VCaP (cell line): ENCODE measurements around the gene TMIE.

Source experiments
- H3K27ac ChIP-seq: fragments of 450-650 bp; 2 replicates; pipeline ENCODE4 v1.5.1; 2017
- TF ChIP-seq, protein P1 (sequence below): fragments of 450-650 bp; conservative IDR thresholded peaks from 2 replicates; pipeline ENCODE4 v1.5.1; 2017; ENCODE audit warnings: mild to moderate bottlenecking, moderate library complexity

TMIE gene

DNA sequence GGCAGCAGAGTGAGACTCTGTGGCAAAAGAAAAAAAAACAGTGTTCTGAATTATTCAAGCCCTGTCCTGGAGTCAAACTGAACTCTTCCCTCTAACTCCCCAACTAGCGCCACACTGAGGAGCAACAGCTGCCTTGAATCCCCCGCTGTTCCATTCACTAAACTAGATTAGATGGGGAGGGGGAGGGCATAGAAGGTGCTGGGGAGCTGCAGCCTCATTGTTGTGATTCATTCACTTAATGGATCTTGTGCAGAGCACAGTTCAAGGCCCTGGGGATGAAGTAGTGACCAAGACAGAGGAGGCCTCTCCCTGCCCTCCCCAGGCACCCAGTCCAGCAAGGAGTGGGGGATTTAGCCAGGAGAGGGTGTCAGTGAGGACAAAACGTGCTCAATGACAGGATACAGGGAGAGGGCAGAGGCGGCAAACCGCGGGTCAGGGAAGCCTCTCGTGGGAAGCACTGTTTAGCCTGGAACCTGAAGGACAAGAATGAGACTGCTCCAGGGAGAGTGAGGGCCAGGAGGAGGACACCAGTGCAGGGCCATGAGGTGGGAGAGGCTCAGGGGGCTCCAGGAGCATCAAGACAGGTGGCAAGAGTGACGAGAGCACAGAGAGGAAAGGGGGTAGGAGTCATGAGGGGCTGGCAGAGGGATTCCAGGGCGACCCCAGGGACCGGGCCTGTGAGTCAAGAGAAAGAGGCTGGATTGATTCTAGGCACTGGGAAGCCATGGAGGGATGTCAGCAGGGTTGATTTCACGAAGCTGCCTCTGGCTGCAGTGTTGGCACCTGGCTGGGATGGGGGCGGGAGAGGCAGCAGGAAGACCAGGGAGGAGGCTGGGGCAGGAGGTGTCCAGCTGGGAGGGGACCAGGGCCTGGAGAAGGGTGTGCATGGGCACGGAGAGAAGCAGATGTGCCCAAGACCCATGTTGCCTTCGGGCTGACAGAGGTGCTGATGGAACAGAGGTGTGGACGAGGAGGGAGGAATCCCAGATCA lies 39.1 kb upstream of the TMIE start:
- peak overlapping the region; percentile 22; the same call in 1 of the 2 replicates for H3K27ac ChIP-seq
- TF ChIP-seq, protein P1, sequence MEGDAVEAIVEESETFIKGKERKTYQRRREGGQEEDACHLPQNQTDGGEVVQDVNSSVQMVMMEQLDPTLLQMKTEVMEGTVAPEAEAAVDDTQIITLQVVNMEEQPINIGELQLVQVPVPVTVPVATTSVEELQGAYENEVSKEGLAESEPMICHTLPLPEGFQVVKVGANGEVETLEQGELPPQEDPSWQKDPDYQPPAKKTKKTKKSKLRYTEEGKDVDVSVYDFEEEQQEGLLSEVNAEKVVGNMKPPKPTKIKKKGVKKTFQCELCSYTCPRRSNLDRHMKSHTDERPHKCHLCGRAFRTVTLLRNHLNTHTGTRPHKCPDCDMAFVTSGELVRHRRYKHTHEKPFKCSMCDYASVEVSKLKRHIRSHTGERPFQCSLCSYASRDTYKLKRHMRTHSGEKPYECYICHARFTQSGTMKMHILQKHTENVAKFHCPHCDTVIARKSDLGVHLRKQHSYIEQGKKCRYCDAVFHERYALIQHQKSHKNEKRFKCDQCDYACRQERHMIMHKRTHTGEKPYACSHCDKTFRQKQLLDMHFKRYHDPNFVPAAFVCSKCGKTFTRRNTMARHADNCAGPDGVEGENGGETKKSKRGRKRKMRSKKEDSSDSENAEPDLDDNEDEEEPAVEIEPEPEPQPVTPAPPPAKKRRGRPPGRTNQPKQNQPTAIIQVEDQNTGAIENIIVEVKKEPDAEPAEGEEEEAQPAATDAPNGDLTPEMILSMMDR, result no peak

DNA sequence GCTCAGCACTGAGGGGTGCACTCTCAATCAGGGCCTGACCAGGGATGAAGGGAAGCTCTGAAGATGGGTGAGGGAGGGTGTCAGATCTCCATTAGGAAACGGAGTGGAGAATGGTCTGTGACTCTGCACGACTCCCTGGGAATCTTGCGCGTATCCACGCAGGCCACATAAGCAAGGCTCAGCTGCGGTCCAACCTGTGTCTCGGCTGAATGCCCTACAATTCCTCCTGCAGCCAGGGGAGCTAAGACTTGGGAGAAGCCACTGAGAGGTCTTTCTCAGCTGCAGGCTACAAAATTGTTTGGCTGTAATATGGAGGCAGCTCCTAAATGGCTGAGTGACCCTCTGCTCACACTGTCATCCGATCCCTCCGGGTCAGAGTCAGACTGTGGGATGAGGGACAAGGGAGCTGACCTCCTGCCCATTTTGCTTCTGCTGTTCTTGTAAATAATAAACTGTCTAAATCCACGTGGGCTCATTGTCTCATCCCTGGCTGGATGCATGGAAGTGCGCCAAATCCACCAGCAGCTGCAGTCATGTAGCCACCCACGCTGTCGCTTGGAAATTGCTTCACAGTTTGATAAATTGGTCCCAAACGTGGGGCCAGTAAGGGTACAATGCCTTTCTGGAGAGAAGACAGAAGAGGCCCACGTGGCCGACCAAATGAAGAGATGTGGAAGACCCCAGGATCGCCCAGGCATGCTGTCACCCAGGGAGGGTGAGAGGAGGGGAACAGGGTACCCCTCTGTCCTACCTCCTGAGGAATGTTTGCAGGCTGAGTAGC lies 38.2 kb upstream of the TMIE start:
- peak overlapping the region; percentile 22; the same call in 1 of the 2 replicates for H3K27ac ChIP-seq
- TF ChIP-seq, protein P1, result no peak

DNA sequence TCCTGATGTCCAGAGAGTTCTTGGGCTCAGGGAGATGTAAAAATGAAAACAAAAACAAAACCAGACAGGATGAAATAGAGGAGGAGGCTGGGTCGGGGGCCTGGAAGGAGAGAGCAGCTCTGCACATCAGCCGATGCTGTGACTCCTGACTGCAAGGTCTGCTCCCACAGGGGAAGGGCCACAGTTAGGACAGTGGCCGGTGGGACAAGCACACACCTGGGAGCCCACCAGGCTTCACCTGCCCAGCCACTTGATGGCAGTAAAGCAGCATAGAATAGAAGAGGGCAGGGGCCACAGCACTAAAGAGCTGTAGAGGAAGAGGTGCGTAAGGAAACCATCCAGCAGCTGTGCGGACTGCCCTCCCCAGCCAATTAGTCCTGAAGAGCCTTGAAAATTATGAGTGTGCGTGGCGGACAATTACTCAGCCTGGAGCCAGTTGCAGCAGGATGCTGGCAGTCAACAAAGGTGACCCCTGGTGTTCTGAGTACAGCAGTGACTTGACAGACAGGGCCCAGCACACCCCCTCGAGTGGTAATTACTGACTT lies 37.5 kb upstream of the TMIE start:
- H3K27ac ChIP-seq, result no peak overlapping the region
- TF ChIP-seq, protein P1, result peak; percentile 69

DNA sequence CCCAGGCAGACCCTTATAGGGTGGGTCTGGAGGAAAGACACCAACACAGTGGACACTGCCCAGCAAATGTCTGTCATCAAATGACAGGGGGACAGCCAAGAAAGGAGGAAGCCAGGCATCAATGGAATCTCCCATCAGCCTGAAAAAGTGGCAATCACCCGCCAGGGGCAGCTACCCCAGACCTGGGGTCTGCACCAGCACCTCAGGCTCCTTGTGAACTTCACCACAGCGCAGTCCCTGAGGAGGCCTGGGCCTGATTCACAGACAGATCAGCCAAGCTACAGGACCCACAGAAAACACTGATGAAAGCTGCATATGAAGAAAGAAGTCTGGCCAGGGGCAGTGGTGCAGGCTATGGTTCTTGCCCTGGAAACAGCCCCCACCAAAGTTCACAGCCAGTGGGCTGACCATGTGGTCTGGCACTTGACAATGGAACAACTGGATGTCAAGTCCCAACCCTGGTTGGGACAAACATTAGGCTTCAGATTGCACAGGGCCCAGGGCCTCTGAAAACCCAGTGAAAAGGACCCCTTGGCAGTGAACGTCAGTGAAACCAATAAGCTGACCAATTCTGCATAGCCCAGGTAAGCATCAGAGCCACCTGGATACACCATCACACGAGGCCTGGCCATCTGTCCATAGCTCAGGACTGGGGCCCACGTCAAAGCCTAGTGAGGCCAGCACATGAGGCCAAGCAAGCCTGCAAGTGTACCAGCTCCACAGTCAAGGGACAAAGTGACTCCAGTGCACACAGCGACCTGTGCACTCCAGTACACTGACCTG lies 36.8 kb upstream of the TMIE start:
- TF ChIP-seq, protein P1, result no peak
- peak overlapping the region; percentile 91 for H3K27ac ChIP-seq

DNA sequence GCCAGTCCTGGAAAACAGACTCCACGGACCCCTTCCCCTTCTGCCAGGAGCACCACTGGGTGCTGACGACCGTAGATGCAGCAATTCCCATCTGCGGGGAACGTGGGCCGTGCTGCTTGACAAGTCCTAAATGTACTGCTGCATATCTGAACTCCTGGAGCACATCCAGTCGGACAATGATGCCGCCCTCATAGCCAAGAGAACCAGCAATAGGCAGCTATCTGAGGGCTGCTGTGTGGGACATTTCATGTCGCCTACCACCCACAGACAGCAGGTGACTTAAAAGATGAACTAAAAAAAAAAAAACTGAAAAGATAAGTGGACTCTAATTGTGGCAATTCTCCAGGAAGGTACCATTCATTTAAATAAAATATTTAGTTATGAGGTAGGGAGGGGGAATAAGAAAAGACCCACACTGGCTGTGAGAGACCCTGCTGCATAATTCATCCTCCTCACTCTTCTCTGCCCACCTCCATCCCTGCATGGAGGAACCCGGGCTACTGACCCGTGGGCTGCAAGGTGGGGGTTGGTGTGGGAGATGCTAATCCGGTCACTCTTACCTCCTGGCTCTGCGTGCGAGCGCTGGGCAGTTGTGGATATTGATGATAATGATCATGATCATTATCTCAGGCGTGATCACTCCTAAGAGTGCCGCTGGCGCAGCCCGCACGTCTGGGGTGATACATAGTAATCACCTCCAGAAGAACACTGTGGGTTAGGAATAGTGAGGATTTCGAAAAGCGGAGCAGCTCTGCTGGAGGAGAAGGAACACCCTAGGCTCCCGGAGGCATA lies 36.0 kb upstream of the TMIE start:
- TF ChIP-seq, protein P1, result no peak
- H3K27ac ChIP-seq, result peak overlapping the region; percentile 91

DNA sequence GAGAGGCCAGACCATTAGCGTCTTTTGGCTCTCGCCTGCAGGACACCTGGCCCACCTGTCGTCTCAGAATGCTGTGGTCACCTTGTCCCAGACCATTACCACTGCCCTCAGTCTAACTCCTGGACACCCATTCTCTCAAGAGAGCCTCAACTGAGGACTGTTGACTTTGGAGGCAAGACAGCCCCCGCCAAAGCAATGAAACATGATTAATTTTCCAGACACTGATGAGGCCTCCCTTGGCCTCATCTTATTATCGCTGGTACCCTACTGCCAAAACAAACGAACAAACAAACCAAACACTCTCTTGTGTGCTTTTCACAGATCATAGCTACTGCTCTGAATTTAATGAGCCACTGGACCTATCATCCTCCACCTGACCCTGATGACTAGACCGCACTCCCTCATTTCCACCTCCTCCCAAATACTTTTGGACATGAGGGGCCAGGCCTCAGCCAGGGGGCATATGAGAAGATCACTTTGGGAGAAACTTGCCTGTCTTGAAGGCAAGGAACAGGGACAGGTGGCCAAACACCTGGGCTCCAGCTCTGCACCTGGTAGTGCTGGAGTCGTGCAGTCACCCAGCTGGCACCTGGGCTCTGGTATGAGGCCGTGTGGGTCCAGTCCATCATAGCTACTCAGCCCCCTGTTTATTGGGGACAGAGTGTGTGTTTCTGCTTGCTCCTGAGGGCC lies 35.3 kb upstream of the TMIE start:
- peak overlapping the region; percentile 91 for H3K27ac ChIP-seq
- TF ChIP-seq, protein P1, result no peak
